ENCODE measurements around the gene MSTN.

Gene MSTN

GRCh38 chr2:190062601-190063000 is at the start of gene MSTN:
MSTN (minus strand) TSS chr2:190062729; CDS start chr2:190062596, 133 bp downstream.
- no peaks in the 10 kb centered on the region for H3K27me3 ChIP-seq (ENCODE audit: control insufficient read depth, insufficient read depth, low read length)
- H3K27ac ChIP-seq (ENCODE audit: low read depth, low read length): no peak within 1 kb of the TSS
- no peak within 1 kb of the TSS for H3K9ac ChIP-seq (ENCODE audit: low read depth, low read length)
- H3K4me1 ChIP-seq (ENCODE audit: control insufficient read depth, insufficient read depth, low read length): no peaks in the 10 kb centered on the region
- no peaks in the 10 kb centered on the region for H3K36me3 ChIP-seq (ENCODE audit: control insufficient read depth, insufficient read depth, low read length)
- no peaks in the 10 kb centered on the region for H3K9me3 ChIP-seq (ENCODE audit: control insufficient read depth, insufficient read depth, low read length)
- no peak within 1 kb of the TSS for H3K4me3 ChIP-seq (ENCODE audit: low read depth, low read length)

DNA sequence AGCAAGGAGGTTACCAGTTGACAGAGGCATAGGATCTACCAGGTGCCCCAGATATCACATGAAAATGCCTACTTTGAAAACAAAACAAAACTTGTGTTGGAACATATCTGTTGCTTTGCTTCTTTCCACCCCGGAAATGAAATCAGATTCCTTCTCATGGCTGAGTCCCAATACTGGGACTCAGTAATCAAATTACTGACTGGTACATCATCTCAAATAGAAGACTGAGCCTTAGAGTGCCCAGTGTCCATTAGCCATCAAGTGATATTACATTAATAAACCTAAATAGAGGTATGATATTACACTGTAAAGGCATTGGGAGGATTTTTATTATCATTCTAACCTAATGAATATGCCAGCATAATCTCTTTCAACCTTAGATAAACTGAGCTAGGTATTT is 48.6 kb upstream of the MSTN start:
- H3K27me3 ChIP-seq (ENCODE audit: control insufficient read depth, insufficient read depth, low read length): no peaks in the 10 kb centered on the region
- no peaks in the 10 kb centered on the region for H3K9me3 ChIP-seq (ENCODE audit: control insufficient read depth, insufficient read depth, low read length)
- 0 out of 2 replicates have a peak, but pooled peaks cover 4% of the 10 kb centered on the region for H3K4me1 ChIP-seq (ENCODE audit: control insufficient read depth, insufficient read depth, low read length)
- H3K27ac ChIP-seq (ENCODE audit: low read depth, low read length): no peak overlapping the region
- H3K4me3 ChIP-seq (ENCODE audit: low read depth, low read length): no peak overlapping the region
- no peak overlapping the region for H3K9ac ChIP-seq (ENCODE audit: low read depth, low read length)
- no peaks in the 10 kb centered on the region for H3K36me3 ChIP-seq (ENCODE audit: control insufficient read depth, insufficient read depth, low read length)

DNA sequence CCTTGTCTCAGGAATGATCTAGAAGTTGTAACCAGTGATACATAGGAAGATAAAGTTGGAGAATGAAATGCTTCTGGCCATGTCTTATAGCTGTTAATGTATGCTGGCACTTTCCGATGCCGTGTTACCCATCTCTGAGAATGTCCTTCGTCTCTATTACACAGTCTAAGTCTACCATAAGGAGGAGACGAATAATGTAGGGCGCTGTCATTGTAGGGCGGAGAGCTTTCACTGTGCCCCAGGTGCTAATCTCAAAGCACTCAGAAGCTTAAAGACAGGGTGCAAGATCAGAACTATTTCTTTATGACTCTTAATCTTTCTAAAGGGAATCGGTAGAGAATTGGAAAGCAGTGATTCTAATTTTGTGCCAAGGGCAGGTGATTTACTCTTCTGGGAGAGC is 48.2 kb upstream of the MSTN start:
- H3K9me3 ChIP-seq (ENCODE audit: control insufficient read depth, insufficient read depth, low read length): no peaks in the 10 kb centered on the region
- no peak overlapping the region for H3K9ac ChIP-seq (ENCODE audit: low read depth, low read length)
- H3K4me3 ChIP-seq (ENCODE audit: low read depth, low read length): no peak overlapping the region
- no peaks in the 10 kb centered on the region for H3K36me3 ChIP-seq (ENCODE audit: control insufficient read depth, insufficient read depth, low read length)
- H3K27me3 ChIP-seq (ENCODE audit: control insufficient read depth, insufficient read depth, low read length): no peaks in the 10 kb centered on the region
- no peak overlapping the region for H3K27ac ChIP-seq (ENCODE audit: low read depth, low read length)
- H3K4me1 ChIP-seq (ENCODE audit: control insufficient read depth, insufficient read depth, low read length): 0 out of 2 replicates have a peak, but pooled peaks cover 4% of the 10 kb centered on the region

DNA sequence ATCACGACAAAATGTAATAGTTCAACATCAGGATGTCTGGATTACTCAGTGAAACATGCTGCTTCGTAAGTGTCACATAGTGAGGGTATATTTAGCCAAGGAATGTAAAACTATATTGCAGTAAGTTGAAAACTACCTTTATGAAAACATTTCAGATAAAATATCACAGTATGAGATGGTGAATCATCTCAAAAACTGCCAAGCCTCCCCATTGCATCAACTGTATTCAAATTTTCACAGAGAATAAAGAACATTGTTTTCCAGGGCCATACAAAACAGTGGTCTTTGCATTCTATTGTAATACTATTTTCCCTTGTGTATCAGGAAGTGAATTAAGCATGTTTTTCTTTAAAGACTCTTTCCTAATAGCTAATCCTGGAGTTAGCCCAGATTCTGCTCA is 47.6 kb upstream of the MSTN start:
- H3K9ac ChIP-seq (ENCODE audit: low read depth, low read length): no peak overlapping the region
- no peaks in the 10 kb centered on the region for H3K36me3 ChIP-seq (ENCODE audit: control insufficient read depth, insufficient read depth, low read length)
- no peaks in the 10 kb centered on the region for H3K27me3 ChIP-seq (ENCODE audit: control insufficient read depth, insufficient read depth, low read length)
- H3K4me3 ChIP-seq (ENCODE audit: low read depth, low read length): no peak overlapping the region
- no peaks in the 10 kb centered on the region for H3K9me3 ChIP-seq (ENCODE audit: control insufficient read depth, insufficient read depth, low read length)
- no peak overlapping the region for H3K27ac ChIP-seq (ENCODE audit: low read depth, low read length)
- 0 out of 2 replicates have a peak, but pooled peaks cover 4% of the 10 kb centered on the region for H3K4me1 ChIP-seq (ENCODE audit: control insufficient read depth, insufficient read depth, low read length)

- Histone ChIP-seq H3K4me1 (ENCODE audit: control insufficient read depth, insufficient read depth, low read length) (0 out of 2 replicates have a peak, but pooled peaks cover 4% of the 10 kb centered on the region), H3K27ac (ENCODE audit: low read depth, low read length) (no peak overlapping the region), H3K9me3 (ENCODE audit: control insufficient read depth, insufficient read depth, low read length) (no peaks in the 10 kb centered on the region), H3K27me3 (ENCODE audit: control insufficient read depth, insufficient read depth, low read length) (no peaks in the 10 kb centered on the region), H3K36me3 (ENCODE audit: control insufficient read depth, insufficient read depth, low read length) (no peaks in the 10 kb centered on the region), H3K9ac (ENCODE audit: low read depth, low read length) (no peak overlapping the region), H3K4me3 (ENCODE audit: low read depth, low read length) (no peak overlapping the region)
Measured at GRCh38 chr2:190107409-190107808, 44.9 kb upstream of the MSTN start.

- H3K9ac ChIP-seq (ENCODE audit: low read depth, low read length): no peak overlapping the region
- 0 out of 2 replicates have a peak, but pooled peaks cover 4% of the 10 kb centered on the region for H3K4me1 ChIP-seq (ENCODE audit: control insufficient read depth, insufficient read depth, low read length)
- H3K4me3 ChIP-seq (ENCODE audit: low read depth, low read length): no peak overlapping the region
- H3K9me3 ChIP-seq (ENCODE audit: control insufficient read depth, insufficient read depth, low read length): peaks cover 3% of the 10 kb centered on the region; the same call in 1 of the 2 replicates
- H3K27me3 ChIP-seq (ENCODE audit: control insufficient read depth, insufficient read depth, low read length): no peaks in the 10 kb centered on the region
- no peak overlapping the region for H3K27ac ChIP-seq (ENCODE audit: low read depth, low read length)
- no peaks in the 10 kb centered on the region for H3K36me3 ChIP-seq (ENCODE audit: control insufficient read depth, insufficient read depth, low read length)
Measured at GRCh38 chr2:190106783-190107182, 44.3 kb upstream of the MSTN start.

- no peak overlapping the region for H3K9ac ChIP-seq (ENCODE audit: low read depth, low read length)
- no peaks in the 10 kb centered on the region for H3K36me3 ChIP-seq (ENCODE audit: control insufficient read depth, insufficient read depth, low read length)
- no peaks in the 10 kb centered on the region for H3K27me3 ChIP-seq (ENCODE audit: control insufficient read depth, insufficient read depth, low read length)
- peaks cover 4% of the 10 kb centered on the region; the same call in 1 of the 2 replicates for H3K9me3 ChIP-seq (ENCODE audit: control insufficient read depth, insufficient read depth, low read length)
- 0 out of 2 replicates have a peak, but pooled peaks cover 4% of the 10 kb centered on the region for H3K4me1 ChIP-seq (ENCODE audit: control insufficient read depth, insufficient read depth, low read length)
- H3K27ac ChIP-seq (ENCODE audit: low read depth, low read length): no peak overlapping the region
- no peak overlapping the region for H3K4me3 ChIP-seq (ENCODE audit: low read depth, low read length)
Measured at GRCh38 chr2:190105554-190105953, 43.0 kb upstream of the MSTN start.

DNA sequence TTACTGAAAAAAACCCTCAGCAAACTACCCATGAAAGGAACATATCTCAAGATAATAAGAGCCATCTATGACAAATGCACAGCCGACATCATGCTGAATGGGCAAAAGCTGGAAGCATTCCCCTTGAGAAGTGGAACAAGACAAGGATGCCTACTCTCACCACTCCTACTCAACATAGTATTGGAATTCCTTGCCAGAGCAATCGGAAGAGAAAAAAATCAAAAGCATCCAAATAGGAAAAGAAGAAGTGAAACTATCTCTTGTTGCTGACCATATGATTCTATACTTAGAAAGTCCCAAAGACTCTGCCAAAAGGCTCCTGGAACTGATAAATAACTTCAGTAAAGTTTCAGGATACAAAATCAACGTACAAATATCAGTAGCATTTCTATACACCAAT is 40.6 kb upstream of the MSTN start:
- no peaks in the 10 kb centered on the region for H3K27me3 ChIP-seq (ENCODE audit: control insufficient read depth, insufficient read depth, low read length)
- no peaks in the 10 kb centered on the region for H3K36me3 ChIP-seq (ENCODE audit: control insufficient read depth, insufficient read depth, low read length)
- H3K4me1 ChIP-seq (ENCODE audit: control insufficient read depth, insufficient read depth, low read length): no peaks in the 10 kb centered on the region
- peaks cover 4% of the 10 kb centered on the region; the same call in 1 of the 2 replicates for H3K9me3 ChIP-seq (ENCODE audit: control insufficient read depth, insufficient read depth, low read length)
- H3K27ac ChIP-seq (ENCODE audit: low read depth, low read length): no peak overlapping the region
- no peak overlapping the region for H3K9ac ChIP-seq (ENCODE audit: low read depth, low read length)
- no peak overlapping the region for H3K4me3 ChIP-seq (ENCODE audit: low read depth, low read length)

DNA sequence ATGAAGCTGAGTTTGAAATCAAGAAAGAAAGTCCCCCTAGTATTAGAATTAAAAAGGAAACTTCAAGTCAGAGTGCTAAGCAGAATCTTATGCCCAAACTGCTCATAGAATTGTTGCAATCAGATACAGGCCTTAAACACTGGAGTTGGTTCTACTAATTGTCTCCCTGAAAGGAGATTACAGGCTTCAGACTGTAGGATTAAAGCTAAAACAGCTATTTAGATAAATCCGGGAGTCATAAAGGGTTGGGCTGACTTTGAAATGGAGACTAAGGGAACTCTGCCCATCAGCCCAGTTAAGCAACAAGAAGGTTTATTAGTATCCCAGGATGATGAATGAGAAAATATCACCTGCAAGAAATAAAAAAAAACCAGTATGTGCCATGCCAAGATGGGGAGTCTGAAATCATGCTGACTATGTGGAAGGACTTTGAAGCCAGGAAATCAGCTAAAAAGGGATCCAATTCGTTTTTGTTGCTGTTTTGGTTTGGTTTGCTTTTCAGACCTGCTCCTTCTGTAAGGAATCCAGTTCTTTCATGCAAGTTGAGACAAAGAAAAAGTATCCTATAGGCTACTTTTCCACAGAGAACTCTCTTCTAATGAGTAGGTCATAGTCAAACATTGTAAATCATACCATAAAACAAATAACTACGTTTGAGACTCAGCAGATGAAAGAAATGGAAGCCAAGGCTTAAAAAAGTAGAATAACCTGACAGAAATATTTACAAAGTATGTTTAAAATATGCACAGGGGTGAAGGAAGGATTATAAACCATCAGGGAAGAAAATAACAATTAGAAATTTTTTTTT is 37.6 kb upstream of the MSTN start:
- Histone ChIP-seq H3K4me1 (ENCODE audit: control insufficient read depth, insufficient read depth, low read length) (no peaks in the 10 kb centered on the region), H3K27ac (ENCODE audit: low read depth, low read length) (no peak overlapping the region), H3K9ac (ENCODE audit: low read depth, low read length) (no peak overlapping the region), H3K36me3 (ENCODE audit: control insufficient read depth, insufficient read depth, low read length) (no peaks in the 10 kb centered on the region), H3K4me3 (ENCODE audit: low read depth, low read length) (no peak overlapping the region), H3K9me3 (ENCODE audit: control insufficient read depth, insufficient read depth, low read length) (peaks cover 4% of the 10 kb centered on the region; the same call in 1 of the 2 replicates), H3K27me3 (ENCODE audit: control insufficient read depth, insufficient read depth, low read length) (no peaks in the 10 kb centered on the region)

- Histone ChIP-seq H3K36me3 (ENCODE audit: control insufficient read depth, insufficient read depth, low read length) (no peaks in the 10 kb centered on the region), H3K27me3 (ENCODE audit: control insufficient read depth, insufficient read depth, low read length) (no peaks in the 10 kb centered on the region), H3K4me3 (ENCODE audit: low read depth, low read length) (no peak overlapping the region), H3K9ac (ENCODE audit: low read depth, low read length) (no peak overlapping the region), H3K9me3 (ENCODE audit: control insufficient read depth, insufficient read depth, low read length) (peaks cover 4% of the 10 kb centered on the region; the same call in 1 of the 2 replicates), H3K27ac (ENCODE audit: low read depth, low read length) (no peak overlapping the region), H3K4me1 (ENCODE audit: control insufficient read depth, insufficient read depth, low read length) (no peaks in the 10 kb centered on the region)
Measured at GRCh38 chr2:190098851-190099250, 36.3 kb upstream of the MSTN start.

DNA sequence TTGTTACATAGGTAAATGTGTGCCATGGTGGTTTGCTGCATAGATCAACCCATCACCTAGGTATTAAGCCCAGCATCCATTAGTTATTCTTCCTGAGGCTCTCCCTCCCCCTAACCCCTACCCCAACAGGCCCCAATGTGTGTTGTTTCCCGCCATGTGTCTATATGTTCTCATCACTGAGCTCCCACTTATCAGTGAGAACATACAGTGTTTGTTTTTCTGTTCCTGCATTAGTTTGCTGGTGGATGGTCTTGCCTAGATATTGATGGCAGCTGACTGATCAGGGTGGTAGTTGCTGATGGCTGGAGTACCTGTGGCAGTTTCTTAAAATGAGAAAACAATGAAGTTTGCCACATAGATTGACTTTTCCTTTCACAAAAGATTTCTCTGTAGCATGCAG is 34.6 kb upstream of the MSTN start:
- no peaks in the 10 kb centered on the region for H3K36me3 ChIP-seq (ENCODE audit: control insufficient read depth, insufficient read depth, low read length)
- no peak overlapping the region for H3K4me3 ChIP-seq (ENCODE audit: low read depth, low read length)
- H3K9ac ChIP-seq (ENCODE audit: low read depth, low read length): no peak overlapping the region
- no peaks in the 10 kb centered on the region for H3K4me1 ChIP-seq (ENCODE audit: control insufficient read depth, insufficient read depth, low read length)
- H3K27me3 ChIP-seq (ENCODE audit: control insufficient read depth, insufficient read depth, low read length): no peaks in the 10 kb centered on the region
- H3K27ac ChIP-seq (ENCODE audit: low read depth, low read length): no peak overlapping the region
- peaks cover 4% of the 10 kb centered on the region; the same call in 1 of the 2 replicates for H3K9me3 ChIP-seq (ENCODE audit: control insufficient read depth, insufficient read depth, low read length)

All from HUES48 (cell line).